GM12864 (cell line): Measurements from ENCODE around the gene EFNB2.

Experiments
- DNase-seq: peaks from one replicate; pipeline ENCODE4 v3.0.0-alpha.2; 2011; ENCODE audit warnings: low read depth
- H3K4me3 ChIP-seq: 2 replicates; pipeline ENCODE4 v1.5.1; 2011; ENCODE audit warnings: mild to moderate bottlenecking, low read depth, low read length, control low read depth
- CTCF ChIP-seq: IDR thresholded peaks from 2 replicates; pipeline ENCODE4 v1.5.1; 2011; ENCODE audit warnings: low read depth, mild to moderate bottlenecking, moderate library complexity, low read length, control low read depth, inconsistent platforms; ENCODE audit errors: missing control alignments

EFNB2 gene

GRCh38 chr13:106530980-106531481, 4.4 kb downstream of the EFNB2 start:
- no peak for DNase-seq
- TF ChIP-seq CTCF, result no peak
- H3K4me3 ChIP-seq, result no peak overlapping the region

- H3K4me3 ChIP-seq, result no peak overlapping the region
- no peak for DNase-seq
- TF ChIP-seq CTCF, result no peak
These were observed 5.2 kb downstream of the EFNB2 start for GRCh38 chr13:106530171-106530851.

- H3K4me3 ChIP-seq, result no peak overlapping the region
- no peak for TF ChIP-seq CTCF
- DNase-seq, result no peak
These were observed 5.9 kb downstream of the EFNB2 start for GRCh38 chr13:106529415-106530170.

GRCh38 chr13:106528718-106529414, 6.6 kb downstream of the EFNB2 start:
- no peak overlapping the region for H3K4me3 ChIP-seq
- no peak for TF ChIP-seq CTCF
- DNase-seq, result no peak

GRCh38 chr13:106527826-106528225, 7.6 kb downstream of the EFNB2 start:
- no peak for DNase-seq
- H3K4me3 ChIP-seq, result no peak overlapping the region
- TF ChIP-seq CTCF, result no peak

GRCh38 chr13:106527445-106527801, 8.0 kb downstream of the EFNB2 start:
- TF ChIP-seq CTCF, result no peak
- H3K4me3 ChIP-seq, result no peak overlapping the region
- no peak for DNase-seq
